Measurements from ENCODE around the gene TTC3.
"Not testable (repeated sequence)": the region's sequence is repeated elsewhere in the genome, so short reads cannot be mapped to it uniquely, and the experiment has no call there.

TTC3 gene

GRCh38 chr21:37136261-37136660 is 63.2 kb downstream of the TTC3 start:
- no peak for TF ChIP-seq CTCF (IDR thresholded peaks at IDR 0.05; ENCODE audit: low read depth, low read length, missing control alignments)
- Histone ChIP-seq H3K36me3 (replicated peaks) (peaks cover 63% of the 10 kb centered on the region), H3K27me3 (replicated peaks) (no peaks in the 10 kb centered on the region), H3K4me3 (ENCODE audit: low read depth, low read length) (no peak overlapping the region), H3K27ac (no peak overlapping the region)
- DNase-seq: no peak
- in situ Hi-C loops (cut with HindIII; ENCODE audit: low pct_ligation_motif_present, low sequenced_read_pairs): no loop called here

GRCh38 chr21:37136744-37137143 is 63.7 kb downstream of the TTC3 start:
- no peak for TF ChIP-seq CTCF (IDR thresholded peaks at IDR 0.05; ENCODE audit: low read depth, low read length, missing control alignments)
- H3K27ac ChIP-seq: no peak overlapping the region
- H3K27me3 ChIP-seq (replicated peaks): no peaks in the 10 kb centered on the region
- in situ Hi-C loops (cut with HindIII; ENCODE audit: low pct_ligation_motif_present, low sequenced_read_pairs): no loop called here
- no peak overlapping the region for H3K4me3 ChIP-seq (ENCODE audit: low read depth, low read length)
- peaks cover 65% of the 10 kb centered on the region for H3K36me3 ChIP-seq (replicated peaks)
- DNase-seq: no peak

- no peak overlapping the region for H3K4me3 ChIP-seq (ENCODE audit: low read depth, low read length)
- no peak for TF ChIP-seq CTCF (IDR thresholded peaks at IDR 0.05; ENCODE audit: low read depth, low read length, missing control alignments)
- H3K36me3 ChIP-seq (replicated peaks): peaks cover 64% of the 10 kb centered on the region
- in situ Hi-C loops (cut with HindIII; ENCODE audit: low pct_ligation_motif_present, low sequenced_read_pairs): no loop called here
- no peaks in the 10 kb centered on the region for H3K27me3 ChIP-seq (replicated peaks)
- H3K27ac ChIP-seq: peak overlapping the region; percentile 26
- peak; percentile 25 for DNase-seq
Observed at GRCh38 chr21:37139154-37139553, 66.1 kb downstream of the TTC3 start.

GRCh38 chr21:37139902-37140301 is 66.8 kb downstream of the TTC3 start:
- peaks cover 61% of the 10 kb centered on the region for H3K36me3 ChIP-seq (replicated peaks)
- in situ Hi-C loops (cut with HindIII; ENCODE audit: low pct_ligation_motif_present, low sequenced_read_pairs): no loop called here
- DNase-seq: peak; percentile 26
- H3K27me3 ChIP-seq (replicated peaks): no peaks in the 10 kb centered on the region
- H3K27ac ChIP-seq: peak overlapping the region; percentile 26
- no peak overlapping the region for H3K4me3 ChIP-seq (ENCODE audit: low read depth, low read length)
- no peak for TF ChIP-seq CTCF (IDR thresholded peaks at IDR 0.05; ENCODE audit: low read depth, low read length, missing control alignments)

- H3K4me3 ChIP-seq (ENCODE audit: low read depth, low read length); DNase-seq; H3K27me3 ChIP-seq (replicated peaks); H3K27ac ChIP-seq; in situ Hi-C loops (cut with HindIII; ENCODE audit: low pct_ligation_motif_present, low sequenced_read_pairs): not testable (repeated sequence)
- peaks cover 40% of the 10 kb centered on the region for H3K36me3 ChIP-seq (replicated peaks)
Observed at GRCh38 chr21:37143392-37143791, 70.3 kb downstream of the TTC3 start.

GRCh38 chr21:37145635-37146111 is 72.6 kb downstream of the TTC3 start:
- H3K36me3 ChIP-seq (replicated peaks): peaks cover 50% of the 10 kb centered on the region
- no peak for TF ChIP-seq CTCF (IDR thresholded peaks at IDR 0.05; ENCODE audit: low read depth, low read length, missing control alignments)
- H3K4me3 ChIP-seq (ENCODE audit: low read depth, low read length): no peak overlapping the region
- H3K27me3 ChIP-seq (replicated peaks): no peaks in the 10 kb centered on the region
- peak; percentile 66 for DNase-seq
- in situ Hi-C loops (cut with HindIII; ENCODE audit: low pct_ligation_motif_present, low sequenced_read_pairs): no loop called here
- no peak overlapping the region for H3K27ac ChIP-seq

Data from brain microvascular endothelial cell (primary cell).